ENCODE data around the gene TLR6.

DNA sequence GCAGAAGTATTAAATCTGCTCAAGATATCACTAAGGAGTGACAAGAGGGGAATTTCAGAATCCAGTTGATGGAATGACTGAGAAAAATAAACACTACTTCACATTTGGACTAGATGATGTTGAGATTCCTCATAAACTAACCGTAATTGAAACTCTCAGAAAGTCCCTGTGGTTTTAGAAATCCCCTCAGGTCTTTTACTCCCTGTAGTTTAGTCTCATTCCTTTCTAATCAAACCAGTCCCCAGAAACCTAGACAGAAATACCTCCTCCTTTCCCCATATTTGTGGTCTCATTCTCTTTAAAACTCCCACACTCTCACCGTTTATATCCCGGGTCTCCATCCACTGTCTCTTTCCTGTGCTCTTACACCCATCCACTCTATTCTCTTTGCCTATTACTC lies 37.0 kb downstream of the TLR6 start:
- TF ChIP-seq, protein P1, sequence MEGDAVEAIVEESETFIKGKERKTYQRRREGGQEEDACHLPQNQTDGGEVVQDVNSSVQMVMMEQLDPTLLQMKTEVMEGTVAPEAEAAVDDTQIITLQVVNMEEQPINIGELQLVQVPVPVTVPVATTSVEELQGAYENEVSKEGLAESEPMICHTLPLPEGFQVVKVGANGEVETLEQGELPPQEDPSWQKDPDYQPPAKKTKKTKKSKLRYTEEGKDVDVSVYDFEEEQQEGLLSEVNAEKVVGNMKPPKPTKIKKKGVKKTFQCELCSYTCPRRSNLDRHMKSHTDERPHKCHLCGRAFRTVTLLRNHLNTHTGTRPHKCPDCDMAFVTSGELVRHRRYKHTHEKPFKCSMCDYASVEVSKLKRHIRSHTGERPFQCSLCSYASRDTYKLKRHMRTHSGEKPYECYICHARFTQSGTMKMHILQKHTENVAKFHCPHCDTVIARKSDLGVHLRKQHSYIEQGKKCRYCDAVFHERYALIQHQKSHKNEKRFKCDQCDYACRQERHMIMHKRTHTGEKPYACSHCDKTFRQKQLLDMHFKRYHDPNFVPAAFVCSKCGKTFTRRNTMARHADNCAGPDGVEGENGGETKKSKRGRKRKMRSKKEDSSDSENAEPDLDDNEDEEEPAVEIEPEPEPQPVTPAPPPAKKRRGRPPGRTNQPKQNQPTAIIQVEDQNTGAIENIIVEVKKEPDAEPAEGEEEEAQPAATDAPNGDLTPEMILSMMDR (IDR thresholded peaks at IDR 0.05), result no peak
- TF ChIP-seq POLR2A (IDR thresholded peaks at IDR 0.05), result no peak

All from heart left ventricle (tissue), 13 donors.